ENCODE results near the gene FN1. TPM values are rescaled to one million over a fixed set of nuclear protein-coding genes. Genes with fewer than 3 reads are reported as not detected.

The FN1 gene
- total and polyA plus RNA-seq, 4 donors: 916 to 12,965 (median 5,646) TPM

- peak overlapping the region in 1 of 2 donors; percentile 35 for H3K27ac ChIP-seq (ENCODE audit: low read depth in 1 of 2, low read length in 2 of 2)
- no peaks in the 10 kb centered on the region for H3K27me3 ChIP-seq (ENCODE audit: control insufficient read depth in 1 of 2, insufficient read depth in 2 of 2, low read length in 1 of 2)
- no peak overlapping the region for H3K4me3 ChIP-seq (ENCODE audit: low read length in 2 of 2)
- no peaks in the 10 kb centered on the region for H3K9me3 ChIP-seq (ENCODE audit: control insufficient read depth, low read length)
- no peak for ATAC-seq (ENCODE audit: low FRiP score)
- DNase-seq: no peak
- no peaks in the 10 kb centered on the region for H3K4me1 ChIP-seq (ENCODE audit: control insufficient read depth in 1 of 2, insufficient read depth in 2 of 2, low read length in 2 of 2)
- peaks cover 8 to 21% of the 10 kb centered on the region in 2 donors for H3K36me3 ChIP-seq (ENCODE audit: control insufficient read depth in 1 of 2, insufficient read depth in 2 of 2, low read length in 1 of 2)
- WGBS, 2 donors: 74 to 75% methylated on average over 4 of the region's 4 CpGs
- intact Hi-C loops (cut with DNase I): loop anchor here in 1 of 2 donors (10.0 kb wide), 1 partner anchor 50 kb away; no protein-coding TSS in a partner anchor
Measured at GRCh38 chr2:215365184-215365658, 70.6 kb downstream of the FN1 start.

GRCh38 chr2:215364157-215365155, 71.4 kb downstream of the FN1 start:
- WGBS, 2 donors: 62 to 63% methylated on average over 10 of the region's 10 CpGs
- H3K4me1 ChIP-seq (ENCODE audit: control insufficient read depth in 1 of 2, insufficient read depth in 2 of 2, low read length in 2 of 2): no peaks in the 10 kb centered on the region
- H3K36me3 ChIP-seq (ENCODE audit: control insufficient read depth in 1 of 2, insufficient read depth in 2 of 2, low read length in 1 of 2): peaks cover 5 to 19% of the 10 kb centered on the region in 2 donors
- H3K4me3 ChIP-seq (ENCODE audit: low read length in 2 of 2): no peak overlapping the region
- H3K27me3 ChIP-seq (ENCODE audit: control insufficient read depth in 1 of 2, insufficient read depth in 2 of 2, low read length in 1 of 2): no peaks in the 10 kb centered on the region
- DNase-seq (no peak), ATAC-seq (ENCODE audit: low FRiP score) (no peak)
- no peak overlapping the region for H3K27ac ChIP-seq (ENCODE audit: low read depth in 1 of 2, low read length in 2 of 2)
- H3K9me3 ChIP-seq (ENCODE audit: control insufficient read depth, low read length): no peaks in the 10 kb centered on the region
- intact Hi-C loops (cut with DNase I): loop anchor here in 1 of 2 donors (10.0 kb wide), 1 partner anchor 50 kb away; no protein-coding TSS in a partner anchor

GRCh38 chr2:215363461-215364156, 72.3 kb downstream of the FN1 start:
- DNase-seq (no peak), ATAC-seq (ENCODE audit: low FRiP score) (no peak)
- peaks cover 5 to 19% of the 10 kb centered on the region in 2 donors for H3K36me3 ChIP-seq (ENCODE audit: control insufficient read depth in 1 of 2, insufficient read depth in 2 of 2, low read length in 1 of 2)
- WGBS, 2 donors: 48 to 50% methylated on average over 2 of the region's 2 CpGs
- H3K27me3 ChIP-seq (ENCODE audit: control insufficient read depth in 1 of 2, insufficient read depth in 2 of 2, low read length in 1 of 2): no peaks in the 10 kb centered on the region
- H3K4me3 ChIP-seq (ENCODE audit: low read length in 2 of 2): no peak overlapping the region
- intact Hi-C loops (cut with DNase I): loop anchor here in 1 of 2 donors (10.0 kb wide), 1 partner anchor 51 kb away; no protein-coding TSS in a partner anchor
- no peaks in the 10 kb centered on the region for H3K9me3 ChIP-seq (ENCODE audit: control insufficient read depth, low read length)
- H3K4me1 ChIP-seq (ENCODE audit: control insufficient read depth in 1 of 2, insufficient read depth in 2 of 2, low read length in 2 of 2): no peaks in the 10 kb centered on the region
- H3K27ac ChIP-seq (ENCODE audit: low read depth in 1 of 2, low read length in 2 of 2): no peak overlapping the region

GRCh38 chr2:215363039-215363438, 72.8 kb downstream of the FN1 start:
- no peak overlapping the region for H3K4me3 ChIP-seq (ENCODE audit: low read length in 2 of 2)
- no peak for DNase-seq
- no peaks in the 10 kb centered on the region for H3K27me3 ChIP-seq (ENCODE audit: control insufficient read depth in 1 of 2, insufficient read depth in 2 of 2, low read length in 1 of 2)
- intact Hi-C loops (cut with DNase I): loop anchor here in 1 of 2 donors (10.0 kb wide), 1 partner anchor 52 kb away; no protein-coding TSS in a partner anchor
- peaks cover 5 to 19% of the 10 kb centered on the region in 2 donors for H3K36me3 ChIP-seq (ENCODE audit: control insufficient read depth in 1 of 2, insufficient read depth in 2 of 2, low read length in 1 of 2)
- WGBS, 2 donors: 57 to 58% methylated on average over 2 of the region's 2 CpGs
- no peaks in the 10 kb centered on the region for H3K4me1 ChIP-seq (ENCODE audit: control insufficient read depth in 1 of 2, insufficient read depth in 2 of 2, low read length in 2 of 2)
- no peak for ATAC-seq (ENCODE audit: low FRiP score)
- no peaks in the 10 kb centered on the region for H3K9me3 ChIP-seq (ENCODE audit: control insufficient read depth, low read length)
- H3K27ac ChIP-seq (ENCODE audit: low read depth in 1 of 2, low read length in 2 of 2): no peak overlapping the region

- no peak for DNase-seq
- H3K27me3 ChIP-seq (ENCODE audit: control insufficient read depth in 1 of 2, insufficient read depth in 2 of 2, low read length in 1 of 2): no peaks in the 10 kb centered on the region
- H3K4me1 ChIP-seq (ENCODE audit: control insufficient read depth in 1 of 2, insufficient read depth in 2 of 2, low read length in 2 of 2): no peaks in the 10 kb centered on the region
- no peak for ATAC-seq (ENCODE audit: low FRiP score)
- peaks cover 5 to 17% of the 10 kb centered on the region in 2 donors for H3K36me3 ChIP-seq (ENCODE audit: control insufficient read depth in 1 of 2, insufficient read depth in 2 of 2, low read length in 1 of 2)
- 90 to 92% methylated on average over 8 of the region's 8 CpGs for WGBS, 2 donors
- H3K9me3 ChIP-seq (ENCODE audit: control insufficient read depth, low read length): no peaks in the 10 kb centered on the region
- no peak overlapping the region for H3K27ac ChIP-seq (ENCODE audit: low read depth in 1 of 2, low read length in 2 of 2)
- intact Hi-C loops (cut with DNase I): loop anchor here in 1 of 2 donors (10.0 kb wide), 1 partner anchor 52 kb away; no protein-coding TSS in a partner anchor
- no peak overlapping the region for H3K4me3 ChIP-seq (ENCODE audit: low read length in 2 of 2)
Measured at GRCh38 chr2:215362562-215362904, 73.3 kb downstream of the FN1 start.

GRCh38 chr2:215361876-215362561, 73.8 kb downstream of the FN1 start:
- WGBS, 2 donors: 50 to 54% methylated on average over 6 of the region's 6 CpGs
- peak overlapping the region in 1 of 2 donors; percentile 35 for H3K27ac ChIP-seq (ENCODE audit: low read depth in 1 of 2, low read length in 2 of 2)
- ATAC-seq (ENCODE audit: low FRiP score): no peak
- no peak for DNase-seq
- no peaks in the 10 kb centered on the region for H3K9me3 ChIP-seq (ENCODE audit: control insufficient read depth, low read length)
- H3K4me1 ChIP-seq (ENCODE audit: control insufficient read depth in 1 of 2, insufficient read depth in 2 of 2, low read length in 2 of 2): no peaks in the 10 kb centered on the region
- no peak overlapping the region for H3K4me3 ChIP-seq (ENCODE audit: low read length in 2 of 2)
- no peaks in the 10 kb centered on the region for H3K27me3 ChIP-seq (ENCODE audit: control insufficient read depth in 1 of 2, insufficient read depth in 2 of 2, low read length in 1 of 2)
- H3K36me3 ChIP-seq (ENCODE audit: control insufficient read depth in 1 of 2, insufficient read depth in 2 of 2, low read length in 1 of 2): peaks cover 5 to 17% of the 10 kb centered on the region in 2 donors
- intact Hi-C loops (cut with DNase I): loop anchor here in 1 of 2 donors (10.0 kb wide), 1 partner anchor 53 kb away; no protein-coding TSS in a partner anchor

- H3K36me3 ChIP-seq (ENCODE audit: control insufficient read depth in 1 of 2, insufficient read depth in 2 of 2, low read length in 1 of 2): peaks cover 5 to 17% of the 10 kb centered on the region in 2 donors
- WGBS, 2 donors: 82 to 86% methylated on average over 4 of the region's 4 CpGs
Measured at GRCh38 chr2:215361211-215361875, 74.5 kb downstream of the FN1 start.

More at GRCh38 chr2:215361211-215361875, 74.5 kb downstream of the FN1 start:
- intact Hi-C loops (cut with DNase I): loop anchor here in 1 of 2 donors (10.0 kb wide), 1 partner anchor 53 kb away; no protein-coding TSS in a partner anchor
- H3K27ac ChIP-seq (ENCODE audit: low read depth in 1 of 2, low read length in 2 of 2): no peak overlapping the region
- no peaks in the 10 kb centered on the region for H3K9me3 ChIP-seq (ENCODE audit: control insufficient read depth, low read length)
- no peaks in the 10 kb centered on the region for H3K27me3 ChIP-seq (ENCODE audit: control insufficient read depth in 1 of 2, insufficient read depth in 2 of 2, low read length in 1 of 2)
- no peak for DNase-seq
- ATAC-seq (ENCODE audit: low FRiP score): no peak
- no peaks in the 10 kb centered on the region for H3K4me1 ChIP-seq (ENCODE audit: control insufficient read depth in 1 of 2, insufficient read depth in 2 of 2, low read length in 2 of 2)
- no peak overlapping the region for H3K4me3 ChIP-seq (ENCODE audit: low read length in 2 of 2)
